Head of caudate nucleus (tissue), 42 donors: ENCODE data around the gene DNAJA3.

ENCODE experiments used
- DNase-seq, 42 donors: peaks; one replicate each; pipeline versions ENCODE4 v3.0.0 to v3.0.0-alpha.2; 2020 to 2021; ENCODE audit warnings: mixed read lengths in 7 of 42
- intact Hi-C: fragments of 100-400 bp; cut with DNase I; formaldehyde crosslinking; loops from one replicate; pipeline ENCODE4 v1.15.0; 2022

Gene DNAJA3

GRCh38 chr16:4402439-4403132, 23.1 kb upstream of the DNAJA3 start:
- peak; percentile 76 to 96 (median 90) for DNase-seq
- intact Hi-C loops, result loop anchor here (2.0 kb wide), 1 partner anchor 44 kb away; no protein-coding TSS in a partner anchor

DNA sequence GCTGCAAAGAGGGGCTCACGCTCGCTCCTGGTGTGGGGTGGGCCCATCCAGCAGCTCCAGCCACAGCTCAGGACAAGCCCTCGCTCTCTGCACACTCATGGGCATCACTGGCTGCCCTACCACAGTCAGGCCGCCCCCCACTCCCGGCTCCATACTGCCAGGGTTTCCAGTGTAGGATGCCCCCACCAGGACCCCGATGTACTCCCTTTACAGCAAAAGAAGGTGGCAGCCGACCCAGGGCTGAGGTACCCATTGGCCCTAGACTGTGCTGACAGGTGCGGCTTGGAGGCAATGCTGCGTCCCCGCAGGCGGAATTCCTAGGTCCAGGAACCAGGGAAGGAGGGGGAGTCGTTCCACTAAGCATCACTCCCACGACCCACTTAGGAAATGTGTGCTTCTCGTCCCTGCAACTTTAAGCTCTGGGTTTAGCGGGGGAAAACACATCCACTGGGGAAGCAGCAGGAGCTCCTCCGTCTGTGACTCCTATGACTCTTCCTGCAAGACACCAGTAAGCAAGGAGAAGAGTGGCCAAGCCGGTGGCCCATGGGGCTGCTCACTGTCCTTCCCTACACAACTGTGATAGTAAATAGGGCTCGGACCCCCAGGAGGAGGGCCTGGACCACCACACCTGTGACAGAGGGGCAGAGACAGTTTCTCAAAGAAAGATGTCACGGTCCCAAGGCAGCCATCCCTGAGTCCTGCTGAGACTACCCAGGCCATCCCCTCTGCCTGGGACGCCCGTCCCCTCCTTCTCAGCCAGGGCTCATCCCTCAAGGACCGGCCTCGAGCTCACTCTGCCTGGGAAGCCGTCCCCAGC, 22.3 kb upstream of the DNAJA3 start:
- peak in 8 of 42 donors; percentile 30 to 69 (median 48) for DNase-seq
- intact Hi-C loops, result loop anchor here (2.0 kb wide), 1 partner anchor 45 kb away; no protein-coding TSS in a partner anchor

GRCh38 chr16:4404247-4404966, 21.3 kb upstream of the DNAJA3 start:
- peak; percentile 61 to 93 (median 80) for DNase-seq

GRCh38 chr16:4404967-4405696, 20.5 kb upstream of the DNAJA3 start:
- intact Hi-C loops, result no loop called here
- peak in 1 of 42 donors; percentile 16 for DNase-seq

More at GRCh38 chr16:4404247-4404966, 21.3 kb upstream of the DNAJA3 start:
- intact Hi-C loops, result no loop called here

DNA sequence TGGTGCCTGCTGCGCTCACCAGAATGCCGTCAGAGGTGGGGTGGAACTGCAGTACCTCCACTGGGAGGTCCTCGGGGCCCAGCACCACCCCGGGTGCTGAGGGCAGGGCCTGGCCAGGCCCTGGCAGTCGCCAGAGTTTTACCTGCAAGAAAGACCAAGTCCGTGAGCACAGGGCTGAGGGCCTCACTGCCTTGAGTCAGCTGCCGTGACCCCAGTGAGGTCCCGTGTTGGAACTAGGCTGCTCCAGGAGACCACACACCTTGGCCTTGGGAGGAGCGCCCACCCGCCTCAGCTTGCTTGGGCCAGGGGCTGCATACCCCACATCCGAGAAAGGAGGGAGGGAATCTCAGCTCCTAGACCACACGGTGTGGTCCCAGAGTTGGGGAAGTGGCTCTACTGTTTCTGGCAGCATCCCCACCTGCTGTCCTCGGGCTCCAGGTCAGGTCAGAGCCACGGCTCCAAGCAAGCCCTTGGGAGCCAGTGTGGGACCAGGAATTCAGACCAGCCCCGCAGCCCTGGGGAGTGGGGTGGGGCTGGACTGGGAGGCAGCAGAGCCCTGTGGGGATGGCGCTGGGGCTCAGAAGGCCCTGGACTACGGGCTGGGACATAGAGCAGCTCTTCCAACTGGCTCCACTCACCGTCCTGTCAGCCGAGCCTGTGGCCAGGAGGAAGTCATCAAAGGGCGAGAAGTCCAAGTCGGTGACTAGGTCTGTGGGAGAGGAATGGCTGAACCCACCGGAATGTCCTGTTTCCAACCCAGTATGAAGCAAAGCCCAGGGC, 17.9 kb upstream of the DNAJA3 start:
- intact Hi-C loops, result no loop called here
- no peak for DNase-seq

DNA sequence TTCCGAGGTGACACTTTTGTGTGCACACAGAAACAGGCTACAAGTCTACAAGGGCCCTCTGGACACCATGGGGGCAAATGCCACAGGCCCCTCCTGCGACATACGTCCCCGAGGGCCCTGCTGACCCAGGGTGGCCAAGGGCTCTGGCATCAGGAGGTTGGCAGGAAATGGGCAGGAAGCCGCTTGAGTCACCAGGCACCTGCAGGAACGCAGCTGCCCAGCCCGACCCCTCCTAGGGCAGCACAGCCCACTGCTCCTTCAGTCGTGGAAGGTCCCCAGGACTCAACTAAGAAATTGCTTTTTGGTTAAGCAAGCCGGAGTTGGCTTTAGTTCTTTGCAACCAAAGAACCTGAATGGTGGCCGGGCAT, 17.4 kb upstream of the DNAJA3 start:
- intact Hi-C loops, result no loop called here
- DNase-seq, result no peak

- intact Hi-C loops, result no loop called here
- DNase-seq, result peak in 17 of 42 donors; percentile 28 to 84 (median 52)
Measured at GRCh38 chr16:4409081-4409932, 16.4 kb upstream of the DNAJA3 start.

- intact Hi-C loops, result no loop called here
- DNase-seq, result peak in 38 of 42 donors; percentile 43 to 89 (median 74)
Measured at GRCh38 chr16:4410335-4411075, 15.2 kb upstream of the DNAJA3 start.

GRCh38 chr16:4411684-4412083, 14.0 kb upstream of the DNAJA3 start:
- peak; percentile 81 to 97 (median 93) for DNase-seq
- intact Hi-C loops, result no loop called here

GRCh38 chr16:4412159-4412558, 13.5 kb upstream of the DNAJA3 start:
- DNase-seq, result no peak
- intact Hi-C loops, result no loop called here

GRCh38 chr16:4412854-4413253, 12.8 kb upstream of the DNAJA3 start:
- intact Hi-C loops, result no loop called here
- no peak for DNase-seq

DNA sequence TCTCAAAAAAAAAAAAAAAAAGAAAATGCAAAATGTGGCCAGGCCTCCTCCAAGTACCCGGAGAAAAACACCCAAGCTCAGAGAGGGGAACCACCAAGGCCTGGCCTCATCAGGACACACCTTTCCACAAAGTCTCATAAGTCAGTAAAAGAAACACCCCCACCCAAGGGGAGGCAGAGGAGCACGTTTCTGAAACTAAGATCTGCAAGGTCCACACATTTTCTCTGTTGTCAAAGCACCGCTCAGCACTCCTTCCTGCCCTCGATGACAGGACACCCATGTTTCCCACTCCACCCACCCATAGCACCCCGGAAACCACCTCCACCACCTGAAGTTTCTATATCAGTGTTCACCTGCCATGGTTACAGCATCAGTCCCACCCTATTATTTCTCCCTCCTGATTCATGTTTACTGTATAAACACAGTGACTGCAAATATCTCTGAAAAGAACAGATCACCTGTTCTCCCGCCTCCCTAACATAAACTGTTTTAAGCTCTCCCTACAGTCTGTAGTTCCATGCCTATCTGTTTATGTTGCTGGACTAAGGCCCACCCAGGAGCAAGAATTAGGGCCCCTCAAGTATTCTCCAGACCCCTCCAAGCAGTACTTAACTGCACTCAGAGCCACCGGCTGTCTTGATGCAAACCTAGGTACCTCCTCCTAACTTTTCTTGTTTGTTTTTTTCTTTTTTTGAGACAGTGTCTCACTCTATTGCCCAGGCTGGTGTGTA, 11.3 kb upstream of the DNAJA3 start:
- intact Hi-C loops, result no loop called here
- no peak for DNase-seq

- intact Hi-C loops, result no loop called here
- DNase-seq, result peak in 38 of 42 donors; percentile 36 to 79 (median 62)
Measured at GRCh38 chr16:4415538-4416199, 10.0 kb upstream of the DNAJA3 start.

DNA sequence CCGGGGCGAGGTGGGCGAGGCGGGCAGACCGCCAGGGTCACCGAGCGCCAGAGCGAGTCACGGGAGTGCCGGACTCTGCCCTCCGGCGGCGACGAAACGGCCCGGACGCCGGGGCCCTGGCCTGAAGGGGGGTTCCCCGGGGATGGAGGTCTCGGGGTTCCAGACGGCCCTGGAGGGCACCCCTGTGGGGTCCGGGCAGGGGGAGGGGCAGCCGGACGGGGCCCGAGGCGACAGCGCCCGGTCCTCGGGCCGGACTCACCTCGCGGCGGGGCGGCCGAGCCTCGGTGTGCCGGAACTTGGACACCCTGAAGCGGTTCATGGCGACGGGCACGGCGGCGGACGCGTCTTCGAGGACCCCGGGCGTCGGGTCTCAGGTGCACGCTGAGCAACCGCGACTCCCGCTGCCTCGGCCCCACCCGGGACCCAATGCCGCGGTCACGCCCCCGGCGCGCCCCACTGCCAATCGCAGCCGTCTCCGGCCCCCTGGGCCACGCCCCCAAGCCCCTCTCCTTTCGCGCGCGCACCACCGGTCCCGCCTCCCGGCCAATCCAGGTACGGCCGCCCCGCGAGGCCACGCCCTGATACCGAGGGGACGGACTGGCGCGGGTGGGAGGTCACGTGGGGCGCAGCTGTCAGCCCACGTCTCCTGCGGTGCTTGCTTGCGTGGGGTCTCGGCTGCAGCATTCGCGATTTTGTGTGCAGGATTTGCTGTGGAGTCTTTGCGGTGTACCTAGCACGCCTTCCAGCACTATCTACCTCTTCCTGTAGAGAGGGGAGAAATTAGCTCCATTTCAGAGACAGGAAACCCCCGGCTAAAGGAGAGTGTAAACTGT, 9.3 kb upstream of the DNAJA3 start, which contains the start of gene CORO7:
Gene CORO7, minus strand, starts transcription at position 397 of the 833 bp plus-strand sequence. Its CDS starts 78 bp downstream, at position 319.
- peak; percentile 95 to 100 (median 99) for DNase-seq
- intact Hi-C loops, result no loop called here
